Measurements from ENCODE around the gene TMEM219. TPM values are rescaled to one million over a fixed set of nuclear protein-coding genes. Genes with fewer than 3 reads are reported as not detected.

Gene TMEM219
- total RNA-seq, 2 donors from 2014 or later, result 73.8 to 78.8 TPM

- intact Hi-C loops (cut with DNase I), result no loop called here
- no peak for DNase-seq
- ATAC-seq, result no peak
Observed at GRCh38 chr16:29975134-29975538, 13.3 kb downstream of the TMEM219 start.

DNA sequence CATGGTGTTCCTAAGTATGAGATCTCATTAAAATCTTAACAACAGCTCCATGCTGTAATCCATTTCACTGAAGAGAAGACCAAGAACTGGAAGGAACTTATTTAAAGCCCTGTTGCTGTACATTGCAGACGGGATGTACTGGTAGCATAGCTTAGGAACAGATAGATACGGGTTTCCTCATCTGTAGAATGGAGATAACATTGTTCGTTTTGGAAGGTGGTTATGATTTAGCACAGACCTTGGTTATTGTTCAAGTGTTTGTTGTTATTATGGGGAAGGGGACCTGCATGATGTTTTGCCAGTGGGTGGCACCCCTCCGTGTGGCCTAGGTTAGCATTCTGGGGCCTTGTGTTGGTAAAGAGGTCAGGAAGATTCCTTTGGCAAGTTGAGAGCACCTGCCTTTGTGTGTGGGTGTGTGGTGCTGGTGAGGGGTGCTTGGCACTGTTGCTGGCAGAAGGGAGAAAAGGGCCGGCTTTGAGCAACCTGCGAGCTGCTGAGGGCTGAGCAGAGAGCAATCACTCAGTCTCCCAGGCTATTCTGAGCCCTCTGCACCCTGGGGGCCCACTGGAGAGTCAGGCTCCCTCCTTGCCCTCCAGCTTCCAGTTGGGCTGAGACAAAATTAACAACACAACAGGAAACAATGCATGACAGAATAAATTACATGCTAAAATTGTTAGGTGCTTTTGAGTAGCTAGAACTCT lies 14.1 kb downstream of the TMEM219 start:
- no peak for DNase-seq
- intact Hi-C loops (cut with DNase I), result no loop called here

DNA sequence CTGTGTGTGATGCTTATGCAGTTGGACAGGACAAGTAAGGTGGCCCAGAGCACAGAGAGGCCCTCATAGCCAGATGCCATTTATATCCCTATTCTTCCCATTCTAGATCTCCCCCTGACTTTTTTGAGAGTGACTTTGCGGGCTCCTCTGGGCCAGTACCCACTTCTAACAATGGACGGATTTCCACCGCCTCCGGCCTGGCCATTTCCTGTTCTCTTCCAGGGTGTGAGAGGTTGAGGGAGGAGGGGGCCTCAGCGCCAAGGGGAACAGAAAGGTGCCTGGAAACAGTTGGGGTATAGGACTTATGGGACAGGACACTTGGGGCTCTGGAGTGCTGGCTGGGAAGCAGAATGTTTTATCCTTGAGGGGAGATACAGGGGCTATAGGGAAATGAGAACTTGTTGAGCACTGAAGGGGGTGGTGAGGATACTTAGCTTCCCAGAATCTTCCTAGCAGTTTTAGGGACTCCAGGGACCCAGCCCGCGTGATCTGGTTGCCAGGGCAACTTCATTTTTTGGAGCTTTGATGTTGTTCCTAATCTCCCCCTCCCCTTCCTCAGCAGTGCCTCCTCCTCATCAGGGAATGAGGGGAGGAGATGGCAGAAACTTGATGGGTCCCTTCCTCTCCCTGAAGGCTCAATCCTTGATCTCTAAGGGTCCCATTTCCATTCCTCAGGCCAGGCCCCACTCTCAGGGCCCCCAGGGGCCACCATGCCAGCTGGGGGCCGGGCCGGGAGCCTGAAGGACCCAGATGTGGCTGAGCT lies 15.4 kb downstream of the TMEM219 start:
- DNase-seq (no peak), ATAC-seq (no peak)
- intact Hi-C loops (cut with DNase I), result no loop called here

More for the DNA sequence above, 14.1 kb downstream of the TMEM219 start:
- ATAC-seq, result no peak

DNA sequence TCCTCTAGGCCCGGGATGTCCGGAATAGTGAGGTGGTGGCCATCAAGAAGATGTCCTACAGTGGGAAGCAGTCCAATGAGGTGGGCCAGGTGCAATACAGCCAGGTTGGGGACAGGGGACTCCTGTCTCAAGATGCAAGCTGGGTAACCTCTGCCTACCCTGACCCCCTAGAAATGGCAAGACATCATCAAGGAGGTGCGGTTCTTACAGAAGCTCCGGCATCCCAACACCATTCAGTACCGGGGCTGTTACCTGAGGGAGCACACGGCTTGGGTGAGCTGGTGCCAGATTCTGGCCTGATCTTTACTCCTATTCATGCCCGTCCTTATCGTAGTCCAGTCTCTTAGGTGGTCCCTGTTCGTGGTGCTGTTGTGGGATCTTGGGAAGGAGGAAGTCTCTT lies 16.2 kb downstream of the TMEM219 start:
- no peak for ATAC-seq

DNA sequence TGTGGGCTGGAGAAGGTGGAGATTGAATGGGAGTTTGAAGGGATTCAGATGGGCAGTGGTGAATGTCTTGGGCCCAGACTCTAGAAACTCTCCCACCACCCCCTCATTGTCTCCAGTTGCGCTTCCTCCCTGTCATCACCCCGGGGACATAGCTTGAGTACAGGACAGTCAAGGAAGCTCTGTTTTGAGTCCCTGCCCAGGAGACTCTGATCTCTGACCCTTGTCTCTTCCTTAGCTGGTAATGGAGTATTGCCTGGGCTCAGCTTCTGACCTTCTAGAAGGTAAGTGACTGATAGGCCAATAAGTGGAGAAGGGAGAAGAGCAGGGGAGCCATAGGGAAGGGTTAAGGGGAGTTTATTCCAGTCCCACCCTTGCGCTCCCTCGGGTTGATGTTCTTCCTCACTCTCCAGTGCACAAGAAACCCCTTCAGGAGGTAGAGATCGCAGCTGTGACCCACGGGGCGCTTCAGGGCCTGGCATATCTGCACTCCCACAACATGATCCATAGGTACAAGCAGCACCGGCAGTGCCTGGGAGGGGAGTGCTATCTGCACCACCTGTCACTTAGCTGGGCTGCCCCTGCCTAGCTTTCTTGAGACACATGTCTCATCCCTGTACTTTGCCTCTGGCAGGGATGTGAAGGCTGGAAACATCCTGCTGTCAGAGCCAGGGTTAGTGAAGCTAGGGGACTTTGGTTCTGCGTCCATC lies 16.8 kb downstream of the TMEM219 start:
- no peak for DNase-seq
- no peak for ATAC-seq
- intact Hi-C loops (cut with DNase I), result no loop called here

More for the DNA sequence above, 16.2 kb downstream of the TMEM219 start:
- intact Hi-C loops (cut with DNase I), result no loop called here
- DNase-seq, result no peak

DNA sequence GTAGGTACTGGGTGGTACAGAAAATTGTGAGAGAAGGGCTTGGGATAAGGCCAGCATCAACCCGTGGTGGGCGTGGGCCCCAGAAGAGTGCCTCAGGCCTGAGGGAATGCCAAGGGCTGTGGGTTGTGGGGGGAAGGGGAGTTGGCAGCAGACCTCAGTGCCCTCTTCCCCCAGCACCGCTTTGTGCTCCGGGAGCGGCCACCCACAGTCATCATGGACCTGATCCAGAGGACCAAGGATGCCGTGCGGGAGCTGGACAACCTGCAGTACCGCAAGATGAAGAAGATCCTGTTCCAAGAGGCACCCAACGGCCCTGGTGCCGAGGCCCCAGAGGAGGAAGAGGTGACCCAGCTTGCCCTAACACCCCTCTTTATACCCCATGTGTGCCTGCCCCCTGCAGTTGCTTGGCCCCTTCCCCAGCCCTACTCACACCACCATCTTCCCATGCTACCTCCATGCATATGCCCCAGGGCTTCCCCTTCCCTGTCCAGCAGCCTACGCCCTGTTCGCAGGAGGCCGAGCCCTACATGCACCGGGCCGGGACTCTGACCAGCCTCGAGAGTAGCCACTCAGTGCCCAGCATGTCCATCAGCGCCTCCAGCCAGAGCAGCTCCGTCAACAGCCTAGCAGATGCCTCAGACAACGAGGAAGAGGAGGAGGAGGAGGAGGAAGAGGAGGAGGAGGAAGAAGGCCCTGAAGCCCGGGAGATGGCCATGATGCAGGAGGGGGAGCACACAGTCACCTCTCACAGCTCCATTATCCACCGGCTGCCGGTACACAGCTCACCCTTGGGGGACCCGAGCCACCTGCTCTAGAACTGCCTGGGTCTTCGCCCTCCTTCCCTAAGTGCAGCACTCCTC lies 20.9 kb downstream of the TMEM219 start:
- DNase-seq (no peak), ATAC-seq (no peak)
- intact Hi-C loops (cut with DNase I), result no loop called here

- DNase-seq (no peak), ATAC-seq (no peak)
- intact Hi-C loops (cut with DNase I), result no loop called here
Observed at GRCh38 chr16:29983420-29984136, 21.7 kb downstream of the TMEM219 start.

- no peak for ATAC-seq
- intact Hi-C loops (cut with DNase I), result no loop called here
- no peak for DNase-seq
Observed at GRCh38 chr16:29984137-29984763, 22.4 kb downstream of the TMEM219 start.

DNA sequence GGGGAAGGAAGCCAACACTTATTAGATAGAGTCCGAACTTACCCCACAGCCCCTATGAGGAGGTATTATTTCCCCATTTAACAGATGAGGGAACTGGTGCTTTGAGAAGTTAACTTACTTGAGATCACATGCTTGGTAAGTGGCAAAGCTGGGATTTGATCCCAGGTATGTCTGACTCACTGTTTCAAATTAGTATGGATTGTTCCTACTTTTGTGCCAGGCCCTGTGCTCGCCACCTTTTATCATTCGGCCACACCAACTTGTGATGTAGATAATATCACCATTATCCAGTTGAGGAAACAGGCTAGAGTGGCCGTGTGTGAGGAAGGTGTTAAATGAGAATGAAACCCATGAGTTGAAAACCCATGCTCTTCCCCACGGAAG lies 22.9 kb downstream of the TMEM219 start:
- intact Hi-C loops (cut with DNase I), result no loop called here
- ATAC-seq (no peak), DNase-seq (no peak)

GRCh38 chr16:29985271-29985811 lies 23.5 kb downstream of the TMEM219 start:
- DNase-seq (no peak), ATAC-seq (no peak)
- intact Hi-C loops (cut with DNase I), result no loop called here

GRCh38 chr16:29986231-29986630 lies 24.4 kb downstream of the TMEM219 start:
- DNase-seq (no peak), ATAC-seq (no peak)
- intact Hi-C loops (cut with DNase I), result no loop called here

DNA sequence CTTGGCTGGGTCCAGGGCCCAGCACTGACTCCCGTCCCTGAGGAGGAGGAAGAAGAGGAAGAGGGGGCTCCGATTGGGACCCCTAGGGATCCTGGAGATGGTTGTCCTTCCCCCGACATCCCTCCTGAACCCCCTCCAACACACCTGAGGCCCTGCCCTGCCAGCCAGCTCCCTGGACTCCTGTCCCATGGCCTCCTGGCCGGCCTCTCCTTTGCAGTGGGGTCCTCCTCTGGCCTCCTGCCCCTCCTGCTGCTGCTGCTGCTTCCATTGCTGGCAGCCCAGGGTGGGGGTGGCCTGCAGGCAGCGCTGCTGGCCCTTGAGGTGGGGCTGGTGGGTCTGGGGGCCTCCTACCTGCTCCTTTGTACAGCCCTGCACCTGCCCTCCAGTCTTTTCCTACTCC lies 25.1 kb downstream of the TMEM219 start:
- no peak for DNase-seq
- ATAC-seq, result no peak
- intact Hi-C loops (cut with DNase I), result no loop called here

DNA sequence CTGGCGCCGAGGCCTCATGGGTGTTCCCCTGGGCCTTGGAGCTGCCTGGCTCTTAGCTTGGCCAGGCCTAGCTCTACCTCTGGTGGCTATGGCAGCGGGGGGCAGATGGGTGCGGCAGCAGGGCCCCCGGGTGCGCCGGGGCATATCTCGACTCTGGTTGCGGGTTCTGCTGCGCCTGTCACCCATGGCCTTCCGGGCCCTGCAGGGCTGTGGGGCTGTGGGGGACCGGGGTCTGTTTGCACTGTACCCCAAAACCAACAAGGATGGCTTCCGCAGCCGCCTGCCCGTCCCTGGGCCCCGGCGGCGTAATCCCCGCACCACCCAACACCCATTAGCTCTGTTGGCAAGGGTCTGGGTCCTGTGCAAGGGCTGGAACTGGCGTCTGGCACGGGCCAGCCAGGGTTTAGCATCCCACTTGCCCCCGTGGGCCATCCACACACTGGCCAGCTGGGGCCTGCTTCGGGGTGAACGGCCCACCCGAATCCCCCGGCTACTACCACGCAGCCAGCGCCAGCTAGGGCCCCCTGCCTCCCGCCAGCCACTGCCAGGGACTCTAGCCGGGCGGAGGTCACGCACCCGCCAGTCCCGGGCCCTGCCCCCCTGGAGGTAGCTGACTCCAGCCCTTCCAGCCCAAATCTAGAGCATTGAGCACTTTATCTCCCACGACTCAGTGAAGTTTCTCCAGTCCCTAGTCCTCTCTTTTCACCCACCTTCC lies 25.6 kb downstream of the TMEM219 start:
- DNase-seq (no peak), ATAC-seq (no peak)
- intact Hi-C loops (cut with DNase I), result no loop called here

- no peak for DNase-seq
- no peak for ATAC-seq
- intact Hi-C loops (cut with DNase I), result no loop called here
Observed at GRCh38 chr16:29988346-29989075, 26.6 kb downstream of the TMEM219 start.

DNA sequence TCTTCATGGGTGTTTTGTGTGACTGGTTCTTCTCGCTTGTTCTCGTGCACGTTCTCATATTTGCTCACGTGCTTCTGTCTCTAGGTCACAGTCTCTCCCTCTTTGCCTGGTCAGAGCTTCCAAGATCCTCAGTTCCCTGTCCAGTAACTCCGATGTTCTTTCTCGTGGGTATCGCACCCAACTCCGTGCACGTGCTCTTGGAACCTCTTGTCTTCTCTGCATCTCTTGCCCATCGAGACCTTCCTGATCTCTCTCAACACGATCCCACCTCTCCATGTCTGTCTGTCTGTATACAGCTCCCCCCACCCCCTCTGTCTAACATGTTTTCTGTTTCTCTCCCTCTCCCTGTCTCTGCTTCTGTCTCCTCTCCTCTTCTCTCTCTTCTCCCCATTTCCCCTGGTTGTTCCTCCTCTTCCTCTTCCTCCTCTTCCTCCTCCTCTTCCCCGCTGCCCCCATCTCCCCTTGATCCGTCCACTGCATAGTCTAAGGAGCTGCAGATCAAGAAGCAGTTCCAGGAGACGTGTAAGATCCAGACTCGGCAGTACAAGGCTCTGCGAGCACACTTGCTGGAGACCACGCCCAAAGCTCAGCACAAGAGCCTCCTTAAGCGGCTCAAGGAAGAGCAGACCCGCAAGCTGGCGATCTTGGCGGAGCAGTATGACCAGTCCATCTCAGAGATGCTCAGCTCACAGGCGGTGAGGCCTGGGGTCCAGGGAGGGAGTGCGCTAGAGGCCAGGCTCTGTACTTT lies 27.4 kb downstream of the TMEM219 start:
- no peak for DNase-seq
- ATAC-seq, result no peak
- intact Hi-C loops (cut with DNase I), result no loop called here

- intact Hi-C loops (cut with DNase I), result loop anchor here in 1 of 2 donors (10.0 kb wide), 1 partner anchor 65 kb away; the partner anchor contains the start of gene KCTD13
- ATAC-seq, result no peak
- no peak for DNase-seq
Observed at GRCh38 chr16:29990034-29990433, 28.2 kb downstream of the TMEM219 start.
